HG03039 (cell line): ENCODE measurements around the gene KCNQ1.

Experiments used
- ATAC-seq: cut with Tn5 transposase; IDR thresholded peaks from one replicate; pipeline ENCODE4 v1.9.1; 2021; ENCODE audit warnings: mild to moderate bottlenecking, moderate library complexity; ENCODE audit not compliant: unreplicated experiment

KCNQ1 gene

GRCh38 chr11:2531277-2531986, 86.6 kb downstream of the KCNQ1 start:
- no peak for ATAC-seq

- ATAC-seq = no peak
These were observed 87.3 kb downstream of the KCNQ1 start for GRCh38 chr11:2531987-2532703.

GRCh38 chr11:2532704-2533586, 88.1 kb downstream of the KCNQ1 start:
- no peak for ATAC-seq

- ATAC-seq = no peak
These were observed 88.9 kb downstream of the KCNQ1 start for GRCh38 chr11:2533587-2534133.

GRCh38 chr11:2534134-2534956, 89.5 kb downstream of the KCNQ1 start:
- ATAC-seq = no peak

- no peak for ATAC-seq
These were observed 90.3 kb downstream of the KCNQ1 start for GRCh38 chr11:2534957-2535672.

- no peak for ATAC-seq
These were observed 91.0 kb downstream of the KCNQ1 start for GRCh38 chr11:2535673-2536439.

GRCh38 chr11:2536440-2536989, 91.7 kb downstream of the KCNQ1 start:
- ATAC-seq = no peak

- ATAC-seq = no peak
These were observed 92.3 kb downstream of the KCNQ1 start for GRCh38 chr11:2537010-2537705.

- ATAC-seq = no peak
These were observed 93.3 kb downstream of the KCNQ1 start for GRCh38 chr11:2537896-2538724.

GRCh38 chr11:2538951-2539350, 94.1 kb downstream of the KCNQ1 start:
- ATAC-seq = no peak

- no peak for ATAC-seq
These were observed 94.8 kb downstream of the KCNQ1 start for GRCh38 chr11:2539371-2540222.

- ATAC-seq = no peak
These were observed 95.6 kb downstream of the KCNQ1 start for GRCh38 chr11:2540223-2540991.

- no peak for ATAC-seq
These were observed 96.3 kb downstream of the KCNQ1 start for GRCh38 chr11:2540992-2541680.

GRCh38 chr11:2541881-2542361, 97.1 kb downstream of the KCNQ1 start:
- no peak for ATAC-seq
